Stimulated activated naive CD8-positive, alpha-beta T cell treated with anti-CD3 and anti-CD28 coated beads, Interleukin-15, amount 100 ng/mL, for 72 hours (primary cell): ENCODE data around the gene PJA1.

Experiments used
- ATAC-seq: fragments of 150-1000 bp; cut with Tn5 transposase; 2 replicates; pipeline ENCODE4 v1.10.0; 2021; ENCODE audit warnings: mild to moderate bottlenecking, moderate library complexity
- DNase-seq, 2 donors: peaks; one replicate each; pipeline ENCODE4 v3.0.0; 2021 to 2022
- H3K27ac Mint-ChIP-seq, 2 donors: one replicate each; pipeline ENCODE4 v1.8.0; 2022; ENCODE audit warnings: mild to moderate bottlenecking in 2 of 2, mixed read lengths in 2 of 2, moderate library complexity in 2 of 2
- H3K27me3 Mint-ChIP-seq: one replicate; pipeline ENCODE4 v1.8.0; 2022; ENCODE audit warnings: mixed read lengths
- H3K4me1 Mint-ChIP-seq: one replicate; pipeline ENCODE4 v1.8.0; 2022; ENCODE audit warnings: mild to moderate bottlenecking, mixed read lengths
- H3K4me3 Mint-ChIP-seq, 2 donors: one replicate each; pipeline ENCODE4 v1.8.0; 2022; ENCODE audit warnings: mild to moderate bottlenecking in 2 of 2, mixed read lengths in 2 of 2, moderate library complexity in 1 of 2
- H3K9me3 Mint-ChIP-seq, 2 donors: one replicate each; pipeline ENCODE4 v1.8.0; 2022; ENCODE audit warnings: mixed read lengths in 2 of 2

Gene PJA1

GRCh38 chrX:69139516-69139915, 25.7 kb downstream of the PJA1 start:
- Mint-ChIP-seq H3K27me3 (peaks cover 13% of the 10 kb centered on the region), H3K4me1 (no peaks in the 10 kb centered on the region), H3K4me3 (no peak overlapping the region), H3K9me3 (no peaks in the 10 kb centered on the region), H3K27ac (no peak overlapping the region)
- ATAC-seq (no peak), DNase-seq (no peak)

GRCh38 chrX:69138512-69138911, 26.7 kb downstream of the PJA1 start:
- no peak for ATAC-seq
- H3K4me1 Mint-ChIP-seq, result no peaks in the 10 kb centered on the region
- H3K27me3 Mint-ChIP-seq, result peaks cover 23% of the 10 kb centered on the region
- no peak for DNase-seq
- H3K27ac Mint-ChIP-seq, result no peak overlapping the region
- no peak overlapping the region for H3K4me3 Mint-ChIP-seq
- H3K9me3 Mint-ChIP-seq, result no peaks in the 10 kb centered on the region

- no peak overlapping the region for H3K27ac Mint-ChIP-seq
- no peak for ATAC-seq
- H3K4me3 Mint-ChIP-seq, result no peak overlapping the region
- DNase-seq, result no peak
- no peaks in the 10 kb centered on the region for H3K4me1 Mint-ChIP-seq
- H3K27me3 Mint-ChIP-seq, result peaks cover 28% of the 10 kb centered on the region
- H3K9me3 Mint-ChIP-seq, result no peaks in the 10 kb centered on the region
Observed at GRCh38 chrX:69138118-69138390, 27.2 kb downstream of the PJA1 start.

- no peaks in the 10 kb centered on the region for H3K9me3 Mint-ChIP-seq
- DNase-seq (no peak), ATAC-seq (no peak)
- H3K27ac Mint-ChIP-seq, result no peak overlapping the region
- no peaks in the 10 kb centered on the region for H3K4me1 Mint-ChIP-seq
- H3K4me3 Mint-ChIP-seq, result peak overlapping the region in 1 of 2 donors; percentile 29
- peaks cover 30% of the 10 kb centered on the region for H3K27me3 Mint-ChIP-seq
Observed at GRCh38 chrX:69137371-69138117, 27.7 kb downstream of the PJA1 start.

- H3K27me3 Mint-ChIP-seq, result peaks cover 35% of the 10 kb centered on the region
- H3K4me1 Mint-ChIP-seq, result no peaks in the 10 kb centered on the region
- H3K9me3 Mint-ChIP-seq, result no peaks in the 10 kb centered on the region
- H3K4me3 Mint-ChIP-seq, result no peak overlapping the region
- ATAC-seq (no peak), DNase-seq (no peak)
- H3K27ac Mint-ChIP-seq, result no peak overlapping the region
Observed at GRCh38 chrX:69136546-69137331, 28.5 kb downstream of the PJA1 start.

GRCh38 chrX:69133921-69134542, 31.2 kb downstream of the PJA1 start:
- Mint-ChIP-seq H3K4me1 (no peaks in the 10 kb centered on the region), H3K27ac (no peak overlapping the region), H3K9me3 (no peaks in the 10 kb centered on the region), H3K4me3 (no peak overlapping the region), H3K27me3 (peaks cover 51% of the 10 kb centered on the region)
- ATAC-seq (no peak), DNase-seq (no peak)

- no peak for DNase-seq
- Mint-ChIP-seq H3K9me3 (no peaks in the 10 kb centered on the region), H3K4me1 (no peaks in the 10 kb centered on the region), H3K4me3 (no peak overlapping the region), H3K27ac (no peak overlapping the region), H3K27me3 (peaks cover 51% of the 10 kb centered on the region)
- no peak for ATAC-seq
Observed at GRCh38 chrX:69131886-69132285, 33.4 kb downstream of the PJA1 start.

GRCh38 chrX:69130439-69130838, 34.8 kb downstream of the PJA1 start:
- no peak for ATAC-seq
- Mint-ChIP-seq H3K4me1 (no peaks in the 10 kb centered on the region), H3K4me3 (no peak overlapping the region), H3K27ac (no peak overlapping the region), H3K9me3 (no peaks in the 10 kb centered on the region), H3K27me3 (peaks cover 51% of the 10 kb centered on the region)
- DNase-seq, result no peak

GRCh38 chrX:69128588-69128987, 36.7 kb downstream of the PJA1 start:
- no peak for DNase-seq
- Mint-ChIP-seq H3K4me1 (no peaks in the 10 kb centered on the region), H3K27me3 (peaks cover 41% of the 10 kb centered on the region), H3K4me3 (no peak overlapping the region), H3K27ac (no peak overlapping the region), H3K9me3 (no peaks in the 10 kb centered on the region)
- ATAC-seq, result no peak

- Mint-ChIP-seq H3K27me3 (peaks cover 33% of the 10 kb centered on the region), H3K9me3 (no peaks in the 10 kb centered on the region), H3K4me1 (no peaks in the 10 kb centered on the region), H3K27ac (no peak overlapping the region), H3K4me3 (no peak overlapping the region)
- DNase-seq, result no peak
- ATAC-seq, result no peak
Observed at GRCh38 chrX:69127466-69127865, 37.8 kb downstream of the PJA1 start.

GRCh38 chrX:69126642-69127041, 38.6 kb downstream of the PJA1 start:
- no peaks in the 10 kb centered on the region for H3K4me1 Mint-ChIP-seq
- no peaks in the 10 kb centered on the region for H3K9me3 Mint-ChIP-seq
- H3K27me3 Mint-ChIP-seq, result peaks cover 27% of the 10 kb centered on the region
- no peak overlapping the region for H3K27ac Mint-ChIP-seq
- H3K4me3 Mint-ChIP-seq, result no peak overlapping the region
- no peak for ATAC-seq
- DNase-seq, result no peak

GRCh38 chrX:69125094-69125493, 40.2 kb downstream of the PJA1 start:
- DNase-seq (no peak), ATAC-seq (no peak)
- Mint-ChIP-seq H3K27ac (no peak overlapping the region), H3K4me1 (no peaks in the 10 kb centered on the region), H3K9me3 (no peaks in the 10 kb centered on the region), H3K27me3 (peaks cover 23% of the 10 kb centered on the region), H3K4me3 (no peak overlapping the region)

GRCh38 chrX:69124108-69124507, 41.1 kb downstream of the PJA1 start:
- H3K9me3 Mint-ChIP-seq, result no peaks in the 10 kb centered on the region
- no peaks in the 10 kb centered on the region for H3K4me1 Mint-ChIP-seq
- H3K27ac Mint-ChIP-seq, result no peak overlapping the region
- H3K4me3 Mint-ChIP-seq, result no peak overlapping the region
- no peak for ATAC-seq
- DNase-seq, result no peak
- peaks cover 13% of the 10 kb centered on the region for H3K27me3 Mint-ChIP-seq

GRCh38 chrX:69123481-69123880, 41.8 kb downstream of the PJA1 start:
- H3K27me3 Mint-ChIP-seq, result peaks cover 7% of the 10 kb centered on the region
- H3K4me3 Mint-ChIP-seq, result no peak overlapping the region
- no peaks in the 10 kb centered on the region for H3K4me1 Mint-ChIP-seq
- H3K9me3 Mint-ChIP-seq, result no peaks in the 10 kb centered on the region
- no peak overlapping the region for H3K27ac Mint-ChIP-seq
- ATAC-seq (no peak), DNase-seq (no peak)

GRCh38 chrX:69121321-69122000, 43.8 kb downstream of the PJA1 start:
- H3K9me3 Mint-ChIP-seq, result no peaks in the 10 kb centered on the region
- H3K27ac Mint-ChIP-seq, result no peak overlapping the region
- DNase-seq (no peak), ATAC-seq (no peak)
- no peaks in the 10 kb centered on the region for H3K4me1 Mint-ChIP-seq
- H3K4me3 Mint-ChIP-seq, result no peak overlapping the region
- no peaks in the 10 kb centered on the region for H3K27me3 Mint-ChIP-seq

- ATAC-seq (no peak), DNase-seq (no peak)
- Mint-ChIP-seq H3K27me3 (no peaks in the 10 kb centered on the region), H3K4me1 (peaks cover 6% of the 10 kb centered on the region), H3K4me3 (no peak overlapping the region), H3K9me3 (no peaks in the 10 kb centered on the region), H3K27ac (no peak overlapping the region)
Observed at GRCh38 chrX:69120476-69120875, 44.8 kb downstream of the PJA1 start.
